GM13976 (cell line): Measurements from ENCODE around the gene MYT1.
"Not testable (repeated sequence)": the region's sequence is repeated elsewhere in the genome, so short reads cannot be mapped to it uniquely, and the experiment has no call there.

ENCODE experiments used
- DNase-seq: peaks from one replicate; pipeline ENCODE4 v3.0.0; 2012; ENCODE audit warnings: low spot score
- CTCF ChIP-seq: IDR thresholded peaks from 2 replicates; pipeline ENCODE4 v1.5.1; 2012; ENCODE audit warnings: borderline replicate concordance, mild to moderate bottlenecking; ENCODE audit not compliant: insufficient read depth; ENCODE audit errors: extremely low read depth, missing control alignments, control extremely low read depth
- in situ Hi-C: fragments of 300-500 bp; cut with MboI; formaldehyde crosslinking; loops from one replicate; pipeline ENCODE4 v1.12.0; 2022; ENCODE audit warnings: low sequenced_read_pairs, mixed read lengths, inconsistent platforms; ENCODE audit not compliant: unreplicated experiment

Gene MYT1

DNA sequence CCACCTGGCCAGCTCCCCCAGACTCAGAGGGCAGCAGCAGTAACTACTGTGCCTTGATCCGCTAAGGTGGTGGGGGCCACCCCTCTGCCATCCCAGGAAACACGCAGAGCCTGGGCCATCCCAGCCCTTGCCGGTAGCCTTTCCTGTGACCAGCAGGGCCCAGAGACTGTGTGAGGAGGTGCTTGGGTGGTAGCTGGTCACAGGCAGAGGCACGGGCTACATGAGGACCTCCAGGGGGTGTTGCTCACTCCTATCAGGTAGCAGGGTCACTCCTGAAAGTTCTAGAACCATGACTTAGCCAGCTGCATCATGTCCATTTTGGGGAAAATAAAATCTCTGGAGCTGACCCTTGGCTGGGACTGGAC, 114.0 kb downstream of the MYT1 start:
- no peak for DNase-seq
- in situ Hi-C loops, result no loop called here
- TF ChIP-seq CTCF, result no peak

DNA sequence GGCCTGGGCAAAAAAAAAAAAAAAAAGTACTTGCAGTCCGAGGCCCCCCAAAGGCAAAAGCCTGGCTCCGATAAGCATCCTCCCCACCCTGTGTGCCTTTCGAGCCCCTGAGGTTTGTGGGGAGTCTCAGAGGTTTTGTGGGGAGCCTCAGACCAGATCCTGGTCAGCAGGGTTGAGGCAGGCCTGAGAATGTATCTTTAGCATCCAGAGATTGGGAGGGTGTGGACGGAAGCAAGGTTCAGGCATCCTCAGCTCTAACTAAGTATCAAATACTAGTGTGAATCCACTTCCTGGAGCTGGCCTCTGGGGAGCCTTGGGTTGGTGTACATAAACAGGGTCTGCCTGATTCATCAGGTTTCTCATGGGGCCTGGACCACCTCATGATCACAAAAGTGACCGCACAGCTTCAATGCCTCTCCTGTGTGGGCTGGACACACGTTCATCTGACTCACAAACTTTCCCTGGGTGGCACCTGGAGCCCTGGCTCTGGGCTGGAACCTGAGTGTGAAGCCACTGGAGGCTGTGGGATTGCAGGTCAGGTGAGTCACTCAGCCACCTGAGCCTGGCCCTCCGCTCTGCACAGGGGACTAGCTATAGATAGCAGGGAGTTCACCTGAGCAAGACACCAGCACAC, 115.7 kb downstream of the MYT1 start:
- TF ChIP-seq CTCF, result no peak
- in situ Hi-C loops, result no loop called here
- no peak for DNase-seq

DNA sequence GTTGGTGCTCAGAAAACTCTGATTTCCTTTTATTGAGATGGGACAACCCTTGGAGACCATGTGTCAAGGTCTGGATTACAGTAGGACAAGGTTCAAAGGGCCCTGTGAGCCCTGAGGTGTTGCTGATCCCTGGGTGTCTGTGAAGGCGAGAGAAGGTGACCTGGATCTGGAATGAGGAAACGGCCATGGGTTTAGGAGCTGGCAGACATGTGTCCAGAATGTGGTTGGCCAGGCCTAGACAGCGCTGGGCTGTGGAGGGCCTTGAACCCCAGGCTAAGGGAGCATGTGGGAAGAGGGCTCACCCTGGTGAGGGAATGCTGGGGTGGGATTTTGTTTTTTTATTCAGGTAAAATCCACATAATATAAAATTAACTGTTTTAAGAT, 116.2 kb downstream of the MYT1 start:
- in situ Hi-C loops, result no loop called here
- DNase-seq, result no peak
- no peak for TF ChIP-seq CTCF

DNA sequence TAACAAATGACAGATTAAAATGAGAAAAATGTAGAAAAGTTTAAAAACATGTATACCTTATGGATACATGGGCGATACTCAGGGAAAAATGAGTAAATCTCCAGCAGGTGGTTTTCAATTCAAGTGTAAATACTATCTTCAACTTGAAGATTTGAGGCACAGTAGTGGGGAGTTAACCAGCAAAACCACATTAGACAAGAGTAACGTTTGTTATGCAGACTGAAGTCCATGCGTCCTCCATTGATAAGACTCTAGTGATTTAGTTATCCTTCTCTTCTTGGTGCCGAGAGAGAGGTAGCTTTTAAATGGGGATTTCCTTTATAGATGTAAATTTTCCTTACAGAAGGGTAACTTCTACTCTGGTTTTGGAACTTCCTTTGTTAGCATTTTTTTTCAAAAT, 119.4 kb downstream of the MYT1 start:
- no peak for TF ChIP-seq CTCF
- in situ Hi-C loops, result no loop called here
- no peak for DNase-seq

DNA sequence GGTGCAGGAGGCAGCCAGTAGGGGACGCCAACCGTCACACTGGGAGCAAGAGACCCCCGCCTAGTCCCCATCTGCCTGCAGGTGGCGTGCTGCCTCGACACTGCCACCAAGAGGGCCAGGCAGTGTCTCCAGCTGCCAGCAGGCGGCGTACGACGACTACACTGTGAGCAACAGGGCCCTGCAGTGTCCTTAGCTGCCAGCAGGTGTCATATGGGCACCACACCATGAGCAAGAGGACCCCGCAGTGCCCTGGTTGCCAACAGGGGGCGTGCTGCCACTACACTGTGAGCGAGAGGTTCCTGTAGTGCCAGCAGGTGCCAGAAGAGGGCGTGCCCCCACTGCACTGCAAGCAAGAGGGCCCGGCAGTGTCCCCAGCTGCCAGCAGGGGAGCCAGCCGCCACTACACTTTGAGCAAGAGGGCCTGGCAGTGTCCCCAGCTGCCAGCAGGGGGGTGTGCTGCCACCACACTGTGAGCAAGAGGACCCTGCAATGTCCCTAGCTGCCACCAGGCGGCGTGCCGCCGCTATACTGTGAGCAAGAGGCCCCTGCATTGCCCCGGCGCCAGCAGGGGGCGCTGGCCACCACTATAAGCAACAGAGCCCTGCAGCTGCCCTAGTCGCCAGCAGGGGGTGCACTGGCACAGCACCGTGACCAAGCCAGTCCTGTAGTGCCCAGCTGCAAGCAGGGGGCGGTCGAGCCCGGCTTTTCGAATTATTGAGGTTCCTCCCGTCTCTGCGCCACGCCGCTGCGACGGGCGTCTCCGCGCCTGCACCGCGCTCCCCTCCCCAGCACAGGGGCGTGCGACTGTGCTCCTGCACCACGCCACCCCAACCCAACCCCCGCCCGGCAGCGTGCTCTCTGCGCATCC, 121.6 kb downstream of the MYT1 start:
- in situ Hi-C loops, result not testable (repeated sequence)
- DNase-seq, result peak; percentile 82
- TF ChIP-seq CTCF, result peak; percentile 95

- DNase-seq, in situ Hi-C loops: not testable (repeated sequence)
Observed at GRCh38 chr20:64286447-64287263, 122.4 kb downstream of the MYT1 start.

DNA sequence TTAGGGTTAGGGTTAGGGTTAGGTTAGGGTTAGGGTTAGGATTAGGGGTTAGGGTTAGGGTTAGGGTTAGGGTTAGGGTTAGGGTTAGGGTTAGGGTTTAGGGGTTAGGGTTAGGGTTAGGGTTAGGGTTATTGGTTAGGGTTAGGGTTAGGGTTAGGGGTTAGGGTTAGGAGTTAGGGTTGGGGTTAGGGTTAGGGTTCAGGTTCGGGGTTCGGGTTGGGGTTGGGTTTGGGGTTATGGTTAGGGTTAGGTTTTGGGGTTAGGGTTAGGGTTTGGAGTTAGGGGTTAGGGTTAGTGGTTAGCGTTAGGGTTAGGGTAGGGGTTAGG, 123.0 kb downstream of the MYT1 start:
- DNase-seq, in situ Hi-C loops: not testable (repeated sequence)
